Liver (tissue), 9 donors: ENCODE measurements around the gene UBE2F. TPM values are rescaled to one million over a fixed set of nuclear protein-coding genes. Genes with fewer than 3 reads are reported as not detected.
"Not testable (repeated sequence)": the region's sequence is repeated elsewhere in the genome, so short reads cannot be mapped to it uniquely, and the experiment has no call there.

ENCODE experiments used
- DNase-seq: peaks from one replicate; pipeline ENCODE4 v3.0.0-alpha.2; 2017; ENCODE audit warnings: low spot score
- H3K27ac ChIP-seq, 2 donors: one replicate each; pipeline ENCODE4 v1.7.0; 2013; ENCODE audit warnings: inconsistent platforms in 2 of 2, low read length in 2 of 2, control low read depth in 1 of 2, low read depth in 1 of 2, mild to moderate bottlenecking in 1 of 2
- H3K27me3 ChIP-seq, 4 donors: one replicate each; pipeline versions ENCODE4 v1.6.1 to v1.7.0; 2013; ENCODE audit warnings: low read length in 3 of 4, inconsistent platforms in 1 of 4, mild to moderate bottlenecking in 1 of 4, moderate library complexity in 1 of 4; ENCODE audit not compliant: control insufficient read depth in 4 of 4, insufficient read depth in 4 of 4
- H3K36me3 ChIP-seq, 4 donors: one replicate each; pipeline versions ENCODE4 v1.6.1 to v1.7.0; 2013; ENCODE audit warnings: low read length in 3 of 4, mild to moderate bottlenecking in 3 of 4, low read depth in 1 of 4, moderate library complexity in 1 of 4; ENCODE audit not compliant: control insufficient read depth in 4 of 4, insufficient read depth in 3 of 4
- H3K4me1 ChIP-seq, 4 donors: one replicate each; pipeline versions ENCODE4 v1.6.1 to v1.7.0; 2013; ENCODE audit warnings: low read length in 3 of 4, mild to moderate bottlenecking in 3 of 4, moderate library complexity in 1 of 4; ENCODE audit not compliant: control insufficient read depth in 4 of 4, insufficient read depth in 4 of 4
- H3K4me3 ChIP-seq, 3 donors: one replicate each; pipeline versions ENCODE4 v1.6.1 to v1.7.0; 2013; ENCODE audit warnings: low read length in 3 of 3, control low read depth in 1 of 3, low read depth in 1 of 3, mild to moderate bottlenecking in 1 of 3
- H3K9ac ChIP-seq, 2 donors: one replicate each; pipeline ENCODE4 v1.7.0; 2013; ENCODE audit warnings: low read length in 2 of 2, mild to moderate bottlenecking in 2 of 2, moderate library complexity in 2 of 2, control low read depth in 1 of 2, low read depth in 1 of 2
- H3K9me3 ChIP-seq, 4 donors: one replicate each; pipeline versions ENCODE4 v1.6.1 to v1.7.0; 2013; ENCODE audit warnings: low read length in 3 of 4; ENCODE audit not compliant: control insufficient read depth in 4 of 4
- ATF3 ChIP-seq: IDR thresholded peaks from 2 replicates; pipeline ENCODE4 v1.6.1; 2016; ENCODE audit warnings: antibody characterized with exemption
- CTCF ChIP-seq: fragments of 150-350 bp; IDR thresholded peaks from 2 replicates; pipeline ENCODE4 v1.5.1; 2017; ENCODE audit warnings: improper control_type of control experiment, low read depth, low read length; ENCODE audit not compliant: missing input control
- EGR1 ChIP-seq, 2 donors: IDR thresholded peaks; 2 replicates each; pipeline ENCODE4 v1.6.1; 2016 to 2018; ENCODE audit warnings: antibody characterized with exemption in 2 of 2, low read depth in 2 of 2
- FOXA2 ChIP-seq: IDR thresholded peaks from 2 replicates; pipeline ENCODE4 v1.6.1; 2016; ENCODE audit warnings: antibody characterized with exemption
- JUND ChIP-seq, 2 donors: IDR thresholded peaks; 2 replicates each; pipeline ENCODE4 v1.6.1; 2016; ENCODE audit warnings: antibody characterized with exemption in 2 of 2
- MAX ChIP-seq: IDR thresholded peaks from 2 replicates; pipeline ENCODE4 v1.6.1; 2016; ENCODE audit warnings: antibody characterized with exemption
- NR2F2 ChIP-seq: IDR thresholded peaks from 2 replicates; pipeline ENCODE4 v1.6.1; 2016; ENCODE audit warnings: antibody characterized with exemption
- RAD21 ChIP-seq, 2 donors: IDR thresholded peaks; 2 replicates each; pipeline ENCODE4 v1.6.1; 2016; ENCODE audit warnings: antibody characterized with exemption in 2 of 2, mild to moderate bottlenecking in 2 of 2
- YY1 ChIP-seq: IDR thresholded peaks from 2 replicates; pipeline ENCODE4 v1.6.1; 2016; ENCODE audit warnings: antibody characterized with exemption, mild to moderate bottlenecking
- WGBS: extraction: QIAGEN DNeasy Blood & Tissue Kit; methylation state at CpG from one replicate; pipeline ENCODE4 v1.1.7; 2013; 5-methylcytosine and 5-hydroxymethylcytosine counted together
- polyA plus RNA-seq, 2 donors: library from polyadenylated mRNA; stranded (reverse) in 1 of 2; unstranded in 1 of 2; fragments of 200-250 nt in 1 of 2; fragments of >200 nt in 1 of 2; fragmentation: Nextera tagmentation in 1 of 2; extraction: Ambion mirVana in 1 of 2; gene quantifications; one replicate each; pipeline versions ENCODE4 v1.2.1 to v1.2.3, GENCODE V29; 2013 to 2015
- total RNA-seq, 2 donors: library from RNA; depleted of rRNA; stranded (reverse); fragments of >200 nt; gene quantifications; one replicate each; pipeline ENCODE4 v1.2.3, GENCODE V29; 2014
- donor health status: healthy.
- donor health status: healthy.
- donor health status: healthy.
- donor health status: healthy.
- donor health status: healthy.

Gene UBE2F
- total and polyA plus RNA-seq, 4 donors, result 30.5 to 55.3 (median 32.1) TPM

- not testable (repeated sequence) for H3K4me3 ChIP-seq, H3K27ac ChIP-seq, H3K9me3 ChIP-seq, H3K9ac ChIP-seq, DNase-seq, H3K36me3 ChIP-seq, H3K27me3 ChIP-seq
- peaks cover 7 to 25% (median 16%) of the 10 kb centered on the region in 4 donors for H3K4me1 ChIP-seq
- 93% methylated on average over 44 of the region's 44 CpGs for WGBS
Observed at GRCh38 chr2:238057696-238058575, 91.1 kb downstream of the UBE2F start.

- H3K27me3 ChIP-seq, result no peaks in the 10 kb centered on the region
- H3K4me3 ChIP-seq, result peak overlapping the region; percentile 85 to 95 (median 90)
- no peak for TF ChIP-seq YY1
- TF ChIP-seq MAX, result no peak
- TF ChIP-seq CTCF, result no peak
- no peak for TF ChIP-seq EGR1 (IDR thresholded peaks at IDR 0.05; ENCODE audit: low read depth in 2 of 2)
- TF ChIP-seq ATF3, result no peak
- no peak for TF ChIP-seq FOXA2
- TF ChIP-seq JUND (IDR thresholded peaks at IDR 0.05), result no peak
- TF ChIP-seq RAD21 (IDR thresholded peaks at IDR 0.05), result no peak
- no peak for TF ChIP-seq NR2F2
- peaks cover 12 to 41% (median 29%) of the 10 kb centered on the region in 4 donors for H3K4me1 ChIP-seq
- no peaks in the 10 kb centered on the region for H3K9me3 ChIP-seq
- no peak overlapping the region for H3K27ac ChIP-seq
- 59% methylated on average over 3 of the region's 3 CpGs for WGBS
- H3K9ac ChIP-seq, result no peak overlapping the region
- H3K36me3 ChIP-seq, result no peaks in the 10 kb centered on the region
- no peak for DNase-seq
Observed at GRCh38 chr2:238059505-238059904, 92.7 kb downstream of the UBE2F start.

GRCh38 chr2:238060096-238060541 is 93.3 kb downstream of the UBE2F start:
- peaks cover 10 to 47% (median 34%) of the 10 kb centered on the region in 4 donors for H3K4me1 ChIP-seq
- no peaks in the 10 kb centered on the region for H3K9me3 ChIP-seq
- peak overlapping the region; percentile 78 to 84 for H3K27ac ChIP-seq
- peak overlapping the region; percentile 94 for H3K9ac ChIP-seq
- TF ChIP-seq FOXA2 (no peak), EGR1 (IDR thresholded peaks at IDR 0.05; ENCODE audit: low read depth in 2 of 2) (peak in 1 of 2 donors; percentile 4)
- no peaks in the 10 kb centered on the region for H3K36me3 ChIP-seq
- peak overlapping the region; percentile 85 to 95 (median 90) for H3K4me3 ChIP-seq
- DNase-seq, result no peak
- no peaks in the 10 kb centered on the region for H3K27me3 ChIP-seq
- 2% methylated on average over 18 of the region's 18 CpGs for WGBS
